ENCODE data around the gene NDUFA11.

The NDUFA11 gene

GRCh38 chr19:5917431-5918107 is 14.0 kb upstream of the NDUFA11 start:
- H2AFZ ChIP-seq (ENCODE audit: low read length): no peak overlapping the region
- no peak overlapping the region for H3K4me3 ChIP-seq (ENCODE audit: low read length, poor library complexity, severe bottlenecking)
- no peaks in the 10 kb centered on the region for H3K79me2 ChIP-seq (ENCODE audit: insufficient read depth, low read length)
- no peak overlapping the region for H3K9ac ChIP-seq (ENCODE audit: low read depth, low read length, poor library complexity, severe bottlenecking)
- H3K9me3 ChIP-seq (ENCODE audit: insufficient read depth, low read depth, low read length): no peaks in the 10 kb centered on the region
- H3K27me3 ChIP-seq (ENCODE audit: insufficient read depth, low read length, poor library complexity, severe bottlenecking): no peaks in the 10 kb centered on the region
- H3F3A ChIP-seq (ENCODE audit: low read depth): no peaks in the 10 kb centered on the region
- no peaks in the 10 kb centered on the region for H3K9me2 ChIP-seq (replicated peaks; ENCODE audit: low read depth, low read length)
- peaks cover 66% of the 10 kb centered on the region; the same call in 1 of the 2 replicates for H3K36me3 ChIP-seq (ENCODE audit: insufficient read depth, low read length)
- no peak overlapping the region for H3K4me2 ChIP-seq (ENCODE audit: low read depth, low read length, poor library complexity, severe bottlenecking)
- TF ChIP-seq CTCF (conservative IDR thresholded peaks at IDR 0.05; ENCODE audit: low read length) (no peak), EZH2phosphoT487 (IDR thresholded peaks at IDR 0.05; ENCODE audit: borderline replicate concordance) (no peak)
- H3K4me1 ChIP-seq (ENCODE audit: insufficient read depth, low read length, poor library complexity, severe bottlenecking): no peaks in the 10 kb centered on the region
- no peaks in the 10 kb centered on the region for H4K20me1 ChIP-seq (ENCODE audit: insufficient read depth, low read length, poor library complexity, severe bottlenecking)

- Histone ChIP-seq H3K9me2 (replicated peaks; ENCODE audit: low read depth, low read length) (no peaks in the 10 kb centered on the region), H3K9me3 (ENCODE audit: insufficient read depth, low read depth, low read length) (no peaks in the 10 kb centered on the region), H2AFZ (ENCODE audit: low read length) (no peak overlapping the region), H3K36me3 (ENCODE audit: insufficient read depth, low read length) (peaks cover 53% of the 10 kb centered on the region; the same call in 1 of the 2 replicates), H3K4me3 (ENCODE audit: low read length, poor library complexity, severe bottlenecking) (no peak overlapping the region), H3K9ac (ENCODE audit: low read depth, low read length, poor library complexity, severe bottlenecking) (no peak overlapping the region), H3F3A (ENCODE audit: low read depth) (no peaks in the 10 kb centered on the region), H3K79me2 (ENCODE audit: insufficient read depth, low read length) (no peaks in the 10 kb centered on the region), H4K20me1 (ENCODE audit: insufficient read depth, low read length, poor library complexity, severe bottlenecking) (no peaks in the 10 kb centered on the region), H3K27me3 (ENCODE audit: insufficient read depth, low read length, poor library complexity, severe bottlenecking) (no peaks in the 10 kb centered on the region), H3K4me1 (ENCODE audit: insufficient read depth, low read length, poor library complexity, severe bottlenecking) (no peaks in the 10 kb centered on the region), H3K4me2 (ENCODE audit: low read depth, low read length, poor library complexity, severe bottlenecking) (no peak overlapping the region)
- TF ChIP-seq CTCF (conservative IDR thresholded peaks at IDR 0.05; ENCODE audit: low read length): no peak
- TF ChIP-seq EZH2phosphoT487 (IDR thresholded peaks at IDR 0.05; ENCODE audit: borderline replicate concordance): no peak
Observed at GRCh38 chr19:5916181-5916708, 12.7 kb upstream of the NDUFA11 start.

- H3K4me3 ChIP-seq (ENCODE audit: low read length, poor library complexity, severe bottlenecking): no peak overlapping the region
- H3K9me2 ChIP-seq (replicated peaks; ENCODE audit: low read depth, low read length): no peaks in the 10 kb centered on the region
- no peak overlapping the region for H3K4me2 ChIP-seq (ENCODE audit: low read depth, low read length, poor library complexity, severe bottlenecking)
- peaks cover 49% of the 10 kb centered on the region; the same call in 1 of the 2 replicates for H3K36me3 ChIP-seq (ENCODE audit: insufficient read depth, low read length)
- no peaks in the 10 kb centered on the region for H3K79me2 ChIP-seq (ENCODE audit: insufficient read depth, low read length)
- no peaks in the 10 kb centered on the region for H3K4me1 ChIP-seq (ENCODE audit: insufficient read depth, low read length, poor library complexity, severe bottlenecking)
- H2AFZ ChIP-seq (ENCODE audit: low read length): no peak overlapping the region
- H3K9ac ChIP-seq (ENCODE audit: low read depth, low read length, poor library complexity, severe bottlenecking): no peak overlapping the region
- no peaks in the 10 kb centered on the region for H3F3A ChIP-seq (ENCODE audit: low read depth)
- no peaks in the 10 kb centered on the region for H3K9me3 ChIP-seq (ENCODE audit: insufficient read depth, low read depth, low read length)
- TF ChIP-seq EZH2phosphoT487 (IDR thresholded peaks at IDR 0.05; ENCODE audit: borderline replicate concordance) (no peak), CTCF (conservative IDR thresholded peaks at IDR 0.05; ENCODE audit: low read length) (no peak)
- H3K27me3 ChIP-seq (ENCODE audit: insufficient read depth, low read length, poor library complexity, severe bottlenecking): no peaks in the 10 kb centered on the region
- no peaks in the 10 kb centered on the region for H4K20me1 ChIP-seq (ENCODE audit: insufficient read depth, low read length, poor library complexity, severe bottlenecking)
Observed at GRCh38 chr19:5915782-5916165, 12.2 kb upstream of the NDUFA11 start.

All from Loucy (cell line).